Endometrial microvascular endothelial cells (primary cell): ENCODE data around the gene CTAG1B. TPM values are rescaled to one million over a fixed set of nuclear protein-coding genes. Genes with fewer than 3 reads are reported as not detected.
"Not testable (repeated sequence)": the region's sequence is repeated elsewhere in the genome, so short reads cannot be mapped to it uniquely, and the experiment has no call there.

ENCODE experiments used
- in situ Hi-C: cut with HindIII; loops from 2 replicates; pipeline ENCODE4 v1.10.0; 2017; ENCODE audit warnings: low sequenced_read_pairs, low pct_unique_long_range_greater_than_20kb; ENCODE audit errors: inconsistent ontology term
- total RNA-seq: library from RNA; depleted of rRNA; stranded (reverse); fragments of >200 nt; gene quantifications from one replicate; pipeline ENCODE4 v1.2.3, GENCODE V29; 2015; ENCODE audit errors: inconsistent ontology term

Gene CTAG1B
- total RNA-seq, 1 donor from 2014 or later = not detected

GRCh38 chrX:154633661-154634060 is 14.6 kb upstream of the CTAG1B start:
- in situ Hi-C loops = not testable (repeated sequence)

GRCh38 chrX:154630949-154631348 is 11.9 kb upstream of the CTAG1B start:
- in situ Hi-C loops = not testable (repeated sequence)

- in situ Hi-C loops = not testable (repeated sequence)
Measured at GRCh38 chrX:154628960-154629359, 9.9 kb upstream of the CTAG1B start.

GRCh38 chrX:154620767-154621414 is 1.8 kb upstream of the CTAG1B start:
- in situ Hi-C loops = not testable (repeated sequence)

- in situ Hi-C loops = not testable (repeated sequence)
Measured at GRCh38 chrX:154613586-154613985, 5.5 kb downstream of the CTAG1B start.

- in situ Hi-C loops = not testable (repeated sequence)
Measured at GRCh38 chrX:154611146-154611545, 7.9 kb downstream of the CTAG1B start.

- in situ Hi-C loops = not testable (repeated sequence)
Measured at GRCh38 chrX:154608823-154609222, 10.3 kb downstream of the CTAG1B start.

GRCh38 chrX:154607976-154608375 is 11.1 kb downstream of the CTAG1B start:
- in situ Hi-C loops = not testable (repeated sequence)

GRCh38 chrX:154607370-154607769 is 11.7 kb downstream of the CTAG1B start:
- in situ Hi-C loops = no loop called here

GRCh38 chrX:154605566-154605965 is 13.5 kb downstream of the CTAG1B start:
- in situ Hi-C loops = no loop called here

- in situ Hi-C loops = no loop called here
Measured at GRCh38 chrX:154603438-154604430, 15.3 kb downstream of the CTAG1B start.

- in situ Hi-C loops = no loop called here
Measured at GRCh38 chrX:154602766-154603437, 16.2 kb downstream of the CTAG1B start.

- in situ Hi-C loops = no loop called here
Measured at GRCh38 chrX:154602226-154602625, 16.9 kb downstream of the CTAG1B start.

GRCh38 chrX:154600759-154601374 is 18.2 kb downstream of the CTAG1B start:
- in situ Hi-C loops = no loop called here

- in situ Hi-C loops = no loop called here
Measured at GRCh38 chrX:154599531-154599930, 19.6 kb downstream of the CTAG1B start.

- in situ Hi-C loops = no loop called here
Measured at GRCh38 chrX:154598656-154599055, 20.4 kb downstream of the CTAG1B start.

- in situ Hi-C loops = no loop called here
Measured at GRCh38 chrX:154597221-154597620, 21.9 kb downstream of the CTAG1B start.

GRCh38 chrX:154596290-154596929 is 22.7 kb downstream of the CTAG1B start:
- in situ Hi-C loops = no loop called here
